Globus pallidus (tissue), 1 donor: ENCODE data around the gene DLK2.
A peak's percentile ranks its signal among the peaks of the same experiment; 100 is the strongest.
"Not testable (repeated sequence)": the region's sequence is repeated elsewhere in the genome, so short reads cannot be mapped to it uniquely, and the experiment has no call there.

Experiments
- DNase-seq: peaks from one replicate; pipeline ENCODE4 v3.0.0-alpha.2; 2015; ENCODE audit warnings: low spot score

Gene DLK2

DNA sequence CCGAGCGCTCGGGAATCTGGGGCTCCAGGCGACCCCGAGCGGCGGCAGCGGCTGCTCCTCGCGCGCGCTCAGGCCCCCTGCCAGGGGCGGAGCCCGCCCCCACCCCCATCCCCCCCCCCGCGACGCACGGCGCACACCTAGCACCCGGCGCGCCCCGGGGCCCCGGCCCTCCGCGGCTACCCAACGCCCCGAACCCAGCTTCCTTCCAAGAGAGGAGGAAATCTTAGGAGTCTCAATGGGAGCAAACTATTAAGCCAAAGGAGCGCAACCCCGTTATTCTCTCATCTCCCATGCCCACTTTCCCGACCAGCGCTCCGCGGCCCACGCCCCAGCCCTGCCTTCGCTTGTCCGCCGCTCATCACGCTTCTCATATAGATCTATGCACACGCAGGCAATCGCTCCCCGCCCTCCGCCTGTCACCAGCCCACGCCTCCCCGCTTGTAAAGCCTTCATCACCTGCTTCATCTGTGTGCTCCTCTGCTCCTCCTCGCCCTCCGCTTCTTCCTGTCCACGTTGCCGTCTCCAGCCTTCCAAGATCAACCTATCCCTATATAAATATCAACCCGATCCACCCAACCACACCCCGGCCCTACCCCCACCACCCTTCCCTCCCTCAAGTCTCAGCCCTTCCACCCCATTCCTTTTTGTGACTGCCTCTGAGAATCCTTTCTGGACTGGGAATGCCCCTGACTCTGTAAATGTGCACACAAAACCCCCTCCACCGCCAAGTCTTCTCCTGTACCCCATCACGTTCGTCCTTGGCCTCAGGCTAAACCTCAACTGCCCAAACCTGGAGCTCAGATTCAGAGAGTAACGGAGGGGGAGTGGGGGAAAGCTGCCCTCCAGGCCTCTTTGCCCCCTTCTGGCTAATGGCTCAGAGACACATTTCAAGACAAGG lies at the start of gene DLK2:
TSS of gene DLK2 (minus strand) at position 18 of the 898 bp plus-strand sequence. CDS start 723 bp downstream, outside the sequence.
- no peak for DNase-seq

- DNase-seq = no peak
Measured at GRCh38 chr6:43503443-43503842, 48.1 kb upstream of the DLK2 start.

- no peak for DNase-seq
Measured at GRCh38 chr6:43502666-43503065, 47.3 kb upstream of the DLK2 start.

DNA sequence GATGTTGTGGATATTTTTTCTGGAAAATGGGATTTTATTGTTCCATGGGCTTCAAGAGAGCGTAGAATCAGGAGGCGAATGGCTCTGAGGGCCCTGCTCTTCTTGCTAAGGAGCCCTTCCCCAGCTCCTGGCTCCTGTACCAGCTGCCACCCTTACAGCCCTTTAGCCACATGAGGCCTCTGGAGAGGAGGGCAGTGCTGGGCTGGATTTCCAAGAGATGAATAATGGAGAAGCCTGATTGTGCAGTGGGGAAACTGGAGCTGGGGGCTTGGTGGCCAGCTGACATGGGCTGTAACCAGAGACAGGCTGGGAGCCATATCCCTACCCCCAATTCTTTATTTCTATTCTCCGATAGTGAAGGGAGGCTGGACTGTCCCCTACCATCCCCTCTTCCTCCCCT lies 45.6 kb upstream of the DLK2 start:
- no peak for DNase-seq

DNA sequence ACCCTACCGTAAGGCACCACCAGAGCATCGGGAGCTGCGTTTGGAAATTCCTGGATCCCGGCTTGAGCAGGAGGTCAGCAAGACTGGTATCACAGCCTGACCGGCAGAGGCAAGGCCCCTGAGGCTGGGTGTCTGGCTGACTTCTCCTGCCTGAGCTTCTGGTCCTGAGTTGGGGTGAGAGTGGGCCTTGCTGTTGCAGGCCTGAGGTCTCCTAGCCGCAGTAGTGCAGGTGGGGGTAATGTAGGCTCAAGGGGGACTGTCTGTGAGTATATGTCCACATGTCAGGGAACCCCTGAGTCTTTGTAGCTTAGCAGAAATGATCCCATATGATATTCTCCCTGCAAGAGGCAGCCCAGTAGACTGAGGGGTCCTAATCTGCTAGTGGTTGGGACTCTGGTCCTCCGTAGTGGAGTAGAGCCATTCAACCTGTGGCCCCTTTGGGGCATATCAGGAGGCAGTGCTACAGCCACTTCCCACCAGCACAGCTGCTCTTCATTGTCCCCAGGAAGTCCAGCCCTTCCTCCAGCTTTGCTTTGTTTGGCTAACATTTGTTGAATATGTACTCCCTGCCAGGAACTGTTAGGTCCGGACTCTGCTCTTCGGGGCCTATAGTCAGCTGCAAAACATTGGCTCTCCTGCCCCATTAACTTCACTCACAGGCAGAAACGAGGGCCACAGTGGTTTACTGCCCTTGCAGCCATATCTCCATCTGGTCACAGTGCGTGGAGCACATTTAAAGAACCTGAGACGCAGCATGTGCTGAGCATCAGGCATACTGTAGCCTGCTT lies 43.9 kb upstream of the DLK2 start:
- no peak for DNase-seq

GRCh38 chr6:43498291-43498690 lies 42.9 kb upstream of the DLK2 start:
- DNase-seq = not testable (repeated sequence)

- DNase-seq = no peak
Measured at GRCh38 chr6:43497689-43498088, 42.3 kb upstream of the DLK2 start.

GRCh38 chr6:43497129-43497396 lies 41.7 kb upstream of the DLK2 start:
- no peak for DNase-seq

DNA sequence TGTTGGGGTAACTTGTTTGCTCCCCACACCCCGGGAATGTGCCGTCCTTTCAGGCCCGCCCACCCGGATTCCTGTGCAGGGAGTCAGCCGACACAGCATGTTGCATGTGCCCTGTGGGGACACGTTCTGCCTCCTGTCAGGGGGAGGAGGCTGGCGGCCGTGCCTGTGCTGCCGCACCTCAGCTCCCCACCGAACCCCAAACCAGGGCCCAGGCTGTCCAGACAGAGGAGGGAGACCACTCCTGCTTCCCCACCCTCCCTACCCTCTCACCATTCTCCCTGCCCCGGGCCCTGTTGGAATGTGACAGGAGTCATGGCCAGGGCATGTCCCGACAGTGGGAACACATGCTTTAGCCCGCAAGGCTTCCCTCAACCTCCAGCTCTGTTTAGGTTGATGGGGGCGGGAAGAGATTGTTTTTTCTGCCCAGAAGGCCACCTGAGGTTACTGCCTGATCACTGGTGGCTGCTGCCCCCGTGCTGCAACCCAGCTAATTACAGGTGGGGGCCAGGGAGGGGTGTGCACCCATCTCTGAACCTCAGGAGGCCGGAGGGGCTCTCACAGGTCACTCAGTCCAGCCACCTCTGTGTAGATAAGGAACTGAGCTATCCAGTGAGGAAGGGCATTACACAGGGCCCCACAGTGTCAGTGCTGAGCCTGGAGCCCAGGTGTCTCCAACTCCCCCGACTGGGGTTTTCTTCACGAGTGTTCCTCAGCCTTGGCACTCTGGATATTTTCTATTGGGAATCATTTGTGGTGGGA lies 41.2 kb upstream of the DLK2 start:
- peak; percentile 53 for DNase-seq

GRCh38 chr6:43495409-43495941 lies 40.1 kb upstream of the DLK2 start:
- no peak for DNase-seq

GRCh38 chr6:43494766-43495165 lies 39.4 kb upstream of the DLK2 start:
- DNase-seq = no peak

DNA sequence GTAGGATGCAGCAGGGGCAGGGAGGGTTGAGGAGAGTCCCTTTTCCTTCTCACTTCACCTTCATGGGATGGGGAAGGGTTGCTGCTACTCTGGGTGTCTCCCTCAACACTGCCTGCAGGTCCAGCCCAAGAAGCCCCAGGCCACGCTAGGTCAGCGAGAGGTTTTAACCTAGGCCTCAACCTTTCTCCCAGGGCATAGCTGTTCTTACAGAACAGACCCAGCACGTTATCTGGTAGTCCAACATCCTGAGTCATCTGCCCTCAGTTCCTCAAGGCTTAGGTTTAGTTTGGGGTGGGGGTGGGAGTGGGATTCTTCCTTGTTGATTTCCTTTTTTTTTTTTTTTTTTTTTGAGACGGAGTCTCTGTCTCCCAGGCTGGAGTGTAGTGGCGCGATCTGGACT lies 39.0 kb upstream of the DLK2 start:
- no peak for DNase-seq

DNA sequence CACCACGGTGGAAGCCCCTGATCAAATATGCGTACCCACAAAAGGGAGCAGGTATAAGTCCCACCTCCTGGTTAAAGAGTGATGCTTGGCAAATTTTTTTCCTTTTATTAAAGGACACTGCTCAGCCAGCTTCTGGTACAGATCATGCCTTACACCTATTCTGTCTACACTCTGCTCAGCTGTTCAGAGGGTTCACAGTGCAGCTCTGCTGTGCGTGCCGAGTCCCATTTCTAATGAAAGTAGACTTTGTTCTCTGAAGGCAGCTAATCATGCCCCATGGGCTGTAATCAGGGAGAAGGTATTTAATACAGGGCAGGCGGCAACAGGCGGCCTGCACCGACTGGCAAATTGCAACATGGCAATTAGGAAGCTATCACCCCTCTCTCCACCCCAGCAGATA lies 38.5 kb upstream of the DLK2 start:
- peak; percentile 61 for DNase-seq

- no peak for DNase-seq
Measured at GRCh38 chr6:43493230-43493629, 37.9 kb upstream of the DLK2 start.

- no peak for DNase-seq
Measured at GRCh38 chr6:43492673-43493072, 37.3 kb upstream of the DLK2 start.

GRCh38 chr6:43491750-43492661 lies 36.7 kb upstream of the DLK2 start:
- DNase-seq = peak; percentile 95

- DNase-seq = peak; percentile 59
Measured at GRCh38 chr6:43490523-43490939, 35.2 kb upstream of the DLK2 start.

GRCh38 chr6:43489277-43490072 lies 34.1 kb upstream of the DLK2 start:
- DNase-seq = peak; percentile 99

DNA sequence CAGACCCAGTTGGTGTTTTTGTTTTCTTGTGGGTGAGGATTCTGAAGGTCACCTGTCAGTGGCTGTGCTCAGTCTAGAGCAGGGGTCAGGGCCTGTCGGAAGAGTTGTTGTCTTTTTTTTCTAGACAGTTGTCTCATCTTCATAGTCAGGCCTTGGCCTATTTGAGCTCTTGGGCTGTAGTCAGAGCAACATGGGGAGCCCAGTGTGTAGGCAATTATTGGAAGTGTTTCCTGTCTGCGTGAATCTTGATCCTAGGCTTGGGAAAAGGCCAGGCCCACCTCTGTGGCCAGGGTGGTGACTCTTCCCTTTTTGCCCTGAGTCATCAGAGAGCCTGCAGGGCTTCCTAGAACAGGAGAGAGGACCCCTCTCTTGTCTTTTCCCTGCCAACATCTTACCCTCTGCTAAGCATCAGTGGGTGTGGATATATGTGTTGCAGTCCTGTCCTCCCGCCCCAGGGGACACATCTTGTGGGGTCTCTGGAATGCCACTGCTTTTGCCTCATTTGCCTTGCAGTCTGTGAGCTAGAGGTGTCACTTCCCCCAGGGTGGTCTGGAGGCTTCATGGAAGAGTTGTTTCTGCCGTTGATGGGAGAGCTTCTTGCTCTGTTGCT lies 33.4 kb upstream of the DLK2 start:
- DNase-seq = no peak
